Astrocyte (in vitro differentiated cells and primary cell): ENCODE results near the gene TMEM156.

Experiments used
- EZH2 ChIP-seq: IDR thresholded peaks from 2 replicates; pipeline ENCODE4 v1.6.1; 2012; ENCODE audit warnings: mild to moderate bottlenecking, low read length, inconsistent platforms; ENCODE audit not compliant: insufficient read depth
- TF ChIP-seq, protein P1 (sequence below): IDR thresholded peaks from 2 replicates; pipeline ENCODE4 v1.5.1; 2011; ENCODE audit warnings: low read depth, mild to moderate bottlenecking, inconsistent platforms, low read length, moderate library complexity; ENCODE audit not compliant: insufficient read depth

DNA sequence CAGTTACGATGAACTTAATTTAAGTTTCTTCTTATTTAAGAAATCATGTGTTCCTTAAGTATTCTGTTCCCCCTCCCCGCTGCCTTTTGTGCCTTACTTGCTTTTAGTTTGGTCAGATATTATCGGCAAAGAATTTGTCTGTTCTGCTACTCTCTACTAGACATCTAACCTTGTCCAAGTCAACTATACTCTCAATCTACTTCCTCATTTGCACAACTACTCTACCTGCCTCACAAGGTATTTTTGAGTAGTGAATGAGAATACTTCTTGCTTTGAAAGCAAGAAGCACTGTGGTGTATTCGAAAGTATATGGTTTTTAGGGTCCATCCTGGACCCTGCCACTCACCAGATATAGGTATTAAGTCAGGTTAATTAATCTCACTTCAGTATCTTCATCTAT, 21.8 kb upstream of the TMEM156 start:
- TF ChIP-seq, protein P1, sequence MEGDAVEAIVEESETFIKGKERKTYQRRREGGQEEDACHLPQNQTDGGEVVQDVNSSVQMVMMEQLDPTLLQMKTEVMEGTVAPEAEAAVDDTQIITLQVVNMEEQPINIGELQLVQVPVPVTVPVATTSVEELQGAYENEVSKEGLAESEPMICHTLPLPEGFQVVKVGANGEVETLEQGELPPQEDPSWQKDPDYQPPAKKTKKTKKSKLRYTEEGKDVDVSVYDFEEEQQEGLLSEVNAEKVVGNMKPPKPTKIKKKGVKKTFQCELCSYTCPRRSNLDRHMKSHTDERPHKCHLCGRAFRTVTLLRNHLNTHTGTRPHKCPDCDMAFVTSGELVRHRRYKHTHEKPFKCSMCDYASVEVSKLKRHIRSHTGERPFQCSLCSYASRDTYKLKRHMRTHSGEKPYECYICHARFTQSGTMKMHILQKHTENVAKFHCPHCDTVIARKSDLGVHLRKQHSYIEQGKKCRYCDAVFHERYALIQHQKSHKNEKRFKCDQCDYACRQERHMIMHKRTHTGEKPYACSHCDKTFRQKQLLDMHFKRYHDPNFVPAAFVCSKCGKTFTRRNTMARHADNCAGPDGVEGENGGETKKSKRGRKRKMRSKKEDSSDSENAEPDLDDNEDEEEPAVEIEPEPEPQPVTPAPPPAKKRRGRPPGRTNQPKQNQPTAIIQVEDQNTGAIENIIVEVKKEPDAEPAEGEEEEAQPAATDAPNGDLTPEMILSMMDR = no peak
- no peak for TF ChIP-seq EZH2
